Stimulated activated CD8-positive, alpha-beta memory T cell treated with anti-CD3 and anti-CD28 coated beads, Interleukin-4, amount 100 ng/mL, for 1 hour (primary cell): Measurements from ENCODE around the gene CD248.

Experiments used
- DNase-seq, 2 donors: peaks; one replicate each; pipeline ENCODE4 v3.0.0-alpha.2; 2020; ENCODE audit warnings: low read depth in 2 of 2, low spot score in 1 of 2

CD248 gene

GRCh38 chr11:66340596-66341501 is 24.0 kb upstream of the CD248 start:
- DNase-seq, result no peak

- no peak for DNase-seq
Measured at GRCh38 chr11:66339686-66340483, 23.0 kb upstream of the CD248 start.

- DNase-seq, result no peak
Measured at GRCh38 chr11:66339162-66339675, 22.4 kb upstream of the CD248 start.

GRCh38 chr11:66338276-66339161 is 21.7 kb upstream of the CD248 start:
- no peak for DNase-seq

GRCh38 chr11:66337103-66337899 is 20.5 kb upstream of the CD248 start:
- DNase-seq, result no peak

- DNase-seq, result no peak
Measured at GRCh38 chr11:66336234-66337102, 19.6 kb upstream of the CD248 start, which contains the start of gene RIN1. Gene RIN1 (minus strand): TSS chr11:66336434. CDS start chr11:66336402, 32 bp downstream.

- DNase-seq, result no peak
Measured at GRCh38 chr11:66335531-66336233, 18.8 kb upstream of the CD248 start.

GRCh38 chr11:66334605-66335442 is 18.0 kb upstream of the CD248 start:
- DNase-seq, result no peak

- no peak for DNase-seq
Measured at GRCh38 chr11:66333896-66334604, 17.2 kb upstream of the CD248 start.

GRCh38 chr11:66333220-66333877 is 16.5 kb upstream of the CD248 start:
- DNase-seq, result no peak

GRCh38 chr11:66332371-66333219 is 15.8 kb upstream of the CD248 start:
- no peak for DNase-seq

GRCh38 chr11:66331542-66332370 is 14.9 kb upstream of the CD248 start:
- DNase-seq, result no peak

GRCh38 chr11:66330931-66331330 is 14.1 kb upstream of the CD248 start:
- DNase-seq, result no peak

- DNase-seq, result no peak
Measured at GRCh38 chr11:66329165-66329673, 12.4 kb upstream of the CD248 start.
